HG03139 (cell line): ENCODE measurements around the gene MOCS1.
"Not testable (repeated sequence)": the region's sequence is repeated elsewhere in the genome, so short reads cannot be mapped to it uniquely, and the experiment has no call there.

Experiments used
- ATAC-seq: cut with Tn5 transposase; IDR thresholded peaks from one replicate; pipeline ENCODE4 v1.9.1; 2021; ENCODE audit not compliant: unreplicated experiment

Gene MOCS1

GRCh38 chr6:39934131-39934757 lies at the start of gene MOCS1:
MOCS1 (minus strand) TSS chr6:39934462; CDS start chr6:39934417, 45 bp downstream.
- no peak for ATAC-seq

DNA sequence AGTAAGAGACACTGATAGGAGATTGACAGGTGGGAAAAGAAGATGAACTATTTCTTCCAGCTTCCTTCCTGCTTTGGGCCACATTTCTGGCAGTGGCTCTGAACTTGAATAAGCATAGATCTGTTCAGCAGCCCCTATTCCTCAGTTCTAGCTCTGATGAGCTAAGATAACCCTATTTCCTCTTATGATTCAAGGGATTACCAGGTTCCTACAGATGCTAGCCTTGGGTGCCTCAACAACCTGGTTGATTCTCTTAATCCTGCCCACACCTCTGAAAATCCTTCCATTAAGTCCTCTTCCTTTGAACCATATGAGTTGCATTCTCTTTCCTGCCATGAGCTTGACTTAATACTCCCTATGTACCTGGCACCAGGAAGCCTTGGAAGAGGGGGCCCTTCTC lies 49.8 kb upstream of the MOCS1 start:
- ATAC-seq, result no peak

GRCh38 chr6:39983193-39983592 lies 48.9 kb upstream of the MOCS1 start:
- no peak for ATAC-seq

DNA sequence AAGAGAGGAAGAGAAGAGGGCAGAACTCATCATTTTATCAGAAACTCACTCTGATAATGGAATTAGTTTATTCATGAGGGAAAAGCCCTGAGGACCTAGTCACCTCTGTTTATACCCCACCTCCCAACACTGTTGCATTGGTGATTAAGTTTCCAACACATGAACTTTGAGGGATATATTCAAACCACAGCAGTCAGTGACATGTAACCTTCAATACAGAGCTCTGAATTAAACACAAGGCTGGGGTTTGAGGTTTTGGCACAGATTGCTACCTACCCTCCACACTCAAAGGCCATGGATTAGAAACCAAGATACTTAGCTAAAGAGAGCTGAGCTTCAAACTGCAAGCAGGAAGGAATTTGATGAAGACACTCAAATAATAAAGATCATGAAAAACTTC lies 48.5 kb upstream of the MOCS1 start:
- ATAC-seq, result no peak

DNA sequence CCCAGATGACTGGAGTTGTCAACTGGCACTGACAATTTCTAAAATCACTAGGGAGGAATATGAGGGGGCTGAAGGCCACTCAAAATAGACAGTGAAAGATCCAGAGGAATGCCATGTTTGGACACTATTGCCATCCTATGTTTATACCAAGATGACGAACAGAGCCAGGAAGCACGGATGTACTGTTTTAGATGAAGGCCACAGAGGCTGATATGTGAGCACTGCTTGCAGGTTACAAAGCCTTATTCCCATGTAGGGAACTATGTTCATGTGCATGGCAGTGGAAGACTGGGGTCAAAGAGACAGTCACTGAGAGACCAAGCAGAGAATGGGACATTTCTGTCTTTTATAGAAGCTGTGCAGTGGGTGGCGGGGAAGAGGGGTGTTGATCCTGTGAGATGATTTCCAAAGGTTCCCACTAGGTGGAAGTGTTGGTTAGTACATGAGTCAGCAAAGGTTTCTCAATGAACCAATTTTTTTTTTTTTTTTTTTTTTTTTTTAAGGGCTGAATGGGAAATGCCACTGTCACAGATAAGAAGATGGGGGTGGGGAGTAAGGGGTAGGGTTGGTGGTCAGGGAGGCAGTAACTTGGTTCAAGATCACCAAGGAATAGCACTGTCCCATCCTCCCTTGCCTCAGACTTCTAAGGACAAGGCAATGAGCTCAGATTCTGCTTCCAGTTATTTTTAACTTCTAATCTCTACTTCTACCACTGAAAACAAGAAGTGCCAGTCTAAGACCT lies 46.7 kb upstream of the MOCS1 start:
- ATAC-seq, result no peak

GRCh38 chr6:39979461-39980328 lies 45.4 kb upstream of the MOCS1 start:
- ATAC-seq, result no peak

GRCh38 chr6:39978240-39978639 lies 44.0 kb upstream of the MOCS1 start:
- ATAC-seq, result no peak

DNA sequence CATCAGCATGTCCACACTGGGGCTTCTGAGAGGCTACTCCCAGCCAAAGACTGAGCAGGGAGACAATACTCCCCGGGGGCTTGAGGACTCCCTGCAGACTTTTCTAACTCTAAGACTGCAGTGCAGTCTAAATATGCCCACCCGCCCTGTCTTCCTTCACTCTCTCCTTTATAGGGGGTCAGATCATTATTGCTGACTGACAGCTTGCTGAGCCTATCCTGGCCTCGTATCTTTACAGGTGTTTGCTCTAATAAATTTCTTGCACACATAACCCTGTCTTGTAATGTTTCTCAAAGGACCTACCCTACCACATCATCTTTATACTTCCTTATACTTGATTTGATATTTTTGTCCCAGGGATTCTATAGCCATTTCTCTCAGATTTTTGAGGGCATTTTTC lies 39.4 kb upstream of the MOCS1 start:
- ATAC-seq, result no peak

DNA sequence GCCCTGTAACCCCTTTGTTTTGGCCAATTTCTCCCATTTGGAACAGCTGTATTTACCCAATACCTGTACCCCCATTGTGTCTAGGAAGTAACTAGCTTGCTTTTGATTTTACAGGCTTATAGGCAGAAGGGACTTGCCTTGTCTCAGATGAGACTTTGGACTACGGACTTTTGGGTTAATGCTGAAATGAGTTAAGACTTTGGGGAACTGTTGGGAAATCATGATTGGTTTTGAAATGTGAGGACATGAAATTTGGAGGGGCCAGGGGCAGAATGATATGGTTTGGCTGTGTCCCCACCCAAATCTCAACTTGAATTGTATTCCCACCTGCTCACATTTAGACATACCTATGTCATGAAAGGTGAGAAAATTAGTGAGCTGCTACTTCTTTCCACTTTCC lies 38.5 kb upstream of the MOCS1 start:
- ATAC-seq, result not testable (repeated sequence)

- not testable (repeated sequence) for ATAC-seq
Measured at GRCh38 chr6:39971131-39971530, 36.9 kb upstream of the MOCS1 start.

DNA sequence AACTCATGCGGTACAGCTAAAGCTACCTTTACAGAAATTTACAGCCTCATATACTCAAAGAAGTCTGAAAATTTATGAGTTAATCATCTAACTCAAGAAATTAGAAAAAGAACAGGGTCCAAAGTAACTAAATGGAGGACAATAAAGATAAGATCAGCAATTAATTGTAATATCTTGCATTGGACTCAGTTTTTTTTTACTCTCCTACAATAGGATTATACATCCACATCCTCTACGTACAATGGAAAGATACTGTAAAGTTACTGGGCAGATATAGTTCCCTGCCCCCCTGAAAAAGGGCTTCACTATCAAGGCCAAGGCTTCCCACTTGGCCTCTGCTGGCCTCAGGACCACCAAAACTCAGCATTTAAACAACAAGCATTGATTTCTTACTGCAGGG lies 31.5 kb upstream of the MOCS1 start:
- no peak for ATAC-seq

- no peak for ATAC-seq
Measured at GRCh38 chr6:39964530-39964929, 30.3 kb upstream of the MOCS1 start.

- no peak for ATAC-seq
Measured at GRCh38 chr6:39964094-39964493, 29.8 kb upstream of the MOCS1 start.

DNA sequence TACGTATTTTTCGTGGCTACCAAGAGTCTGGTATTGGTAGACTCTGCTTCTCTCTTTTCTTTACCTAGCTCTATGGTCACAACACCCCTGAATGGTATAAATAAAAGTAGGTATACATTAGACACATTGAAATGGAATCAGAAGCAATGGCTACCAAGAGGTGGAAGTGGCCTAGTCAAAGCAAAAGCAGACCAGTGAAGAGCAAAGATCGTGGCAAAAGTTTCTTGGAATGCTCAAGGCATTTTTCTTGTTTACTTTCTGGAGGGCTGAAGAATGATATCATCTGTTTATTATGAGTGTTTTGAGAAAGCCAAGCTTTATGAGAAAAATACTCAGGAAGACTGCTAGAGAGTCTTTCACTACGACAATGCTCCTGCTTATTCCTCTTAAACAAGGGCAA lies 28.6 kb upstream of the MOCS1 start:
- ATAC-seq, result no peak

- ATAC-seq, result no peak
Measured at GRCh38 chr6:39961178-39961577, 26.9 kb upstream of the MOCS1 start.

GRCh38 chr6:39958947-39959346 lies 24.7 kb upstream of the MOCS1 start:
- ATAC-seq, result no peak

DNA sequence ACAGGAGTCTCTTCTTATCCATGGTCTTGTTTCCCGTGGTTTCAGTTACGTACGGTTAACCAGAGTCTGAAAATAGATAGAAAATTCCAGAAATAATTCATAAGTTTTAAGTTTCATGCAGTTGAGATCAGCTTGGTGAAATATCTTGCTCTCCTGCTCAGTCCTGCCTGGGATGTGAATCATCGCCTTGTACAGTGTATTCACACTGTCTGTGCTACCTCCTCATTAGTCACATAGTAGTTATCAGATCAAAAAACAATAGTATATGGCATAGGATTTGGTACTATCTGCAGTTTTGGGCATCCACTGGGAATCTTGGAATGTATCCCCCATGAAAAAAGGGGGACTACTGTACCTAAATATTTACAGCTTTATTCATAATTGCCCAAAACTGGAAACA lies 22.7 kb upstream of the MOCS1 start:
- no peak for ATAC-seq

- no peak for ATAC-seq
Measured at GRCh38 chr6:39953076-39953618, 18.9 kb upstream of the MOCS1 start.

DNA sequence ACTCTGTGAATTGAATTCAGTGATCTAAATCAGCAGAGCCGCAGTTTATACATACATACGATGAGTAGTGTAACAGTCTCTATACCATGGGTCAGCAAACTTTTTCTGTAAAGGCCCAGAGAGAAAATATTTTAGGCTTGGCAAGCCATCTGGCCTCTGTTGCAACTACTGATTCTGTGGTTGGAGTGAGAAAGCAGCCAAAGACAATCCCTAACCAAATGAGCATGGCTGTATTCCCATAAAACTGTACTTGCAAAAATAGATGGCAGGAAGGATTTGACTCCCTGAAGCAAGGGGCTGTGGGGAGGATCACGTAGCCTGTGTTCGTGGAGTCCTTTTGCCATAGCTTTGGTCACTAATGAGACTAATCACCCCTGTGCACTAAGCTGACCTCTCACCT lies 17.9 kb upstream of the MOCS1 start:
- no peak for ATAC-seq

DNA sequence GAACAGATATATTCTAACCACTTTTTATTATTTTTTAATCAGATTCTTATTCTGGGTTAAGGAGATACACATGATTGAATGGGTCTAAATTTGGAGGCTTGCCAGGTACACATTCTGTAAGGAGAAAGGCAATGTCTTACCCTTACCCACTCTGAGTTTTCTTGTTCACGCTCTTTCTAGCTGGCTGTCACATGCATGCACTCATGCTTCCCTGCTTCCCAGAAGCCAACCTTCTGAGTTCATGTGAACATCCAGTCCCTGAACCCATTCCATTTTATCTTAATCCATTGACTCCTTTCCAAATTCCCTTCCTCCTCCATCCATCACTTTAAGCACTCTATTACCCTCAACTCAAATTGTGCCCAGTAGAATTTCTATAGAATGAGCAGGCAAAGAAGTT lies 17.5 kb upstream of the MOCS1 start:
- ATAC-seq, result no peak

DNA sequence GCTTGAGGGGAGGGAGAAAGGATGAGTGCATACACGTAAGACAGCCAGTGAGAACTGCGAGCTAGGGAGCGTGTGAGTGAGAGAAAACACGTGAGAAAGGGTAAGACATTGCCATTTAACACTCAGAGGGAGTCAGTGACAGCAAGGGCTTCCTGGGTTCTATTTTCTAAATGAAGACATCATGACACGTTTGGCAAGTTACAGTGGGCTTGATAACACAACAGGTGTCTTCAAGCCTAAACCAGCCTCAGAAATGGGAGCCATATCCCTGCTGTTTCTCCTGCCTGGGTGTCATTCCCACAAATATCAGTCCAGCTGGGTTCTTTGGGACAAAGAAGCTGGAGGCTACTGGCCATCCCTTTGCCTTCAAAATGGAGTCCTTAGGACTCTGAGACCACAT lies 16.9 kb upstream of the MOCS1 start:
- no peak for ATAC-seq
